Large intestine (tissue), 3 donors: Measurements from ENCODE around the gene TMEM201. TPM values are rescaled to one million over a fixed set of nuclear protein-coding genes. Genes with fewer than 3 reads are reported as not detected.

Source experiments
- DNase-seq, 2 donors: peaks; one replicate each; pipeline versions ENCODE4 v3.0.0 to v3.0.0-alpha.2; 2013
- H3K27ac ChIP-seq: one replicate; pipeline ENCODE4 v1.5.1; 2013; ENCODE audit warnings: low read length
- H3K27me3 ChIP-seq: 2 replicates; pipeline ENCODE4 v1.6.1; 2013; ENCODE audit warnings: low read length; ENCODE audit not compliant: control insufficient read depth, insufficient read depth
- H3K36me3 ChIP-seq: 2 replicates; pipeline ENCODE4 v1.6.1; 2013; ENCODE audit warnings: low read length; ENCODE audit not compliant: control insufficient read depth, insufficient read depth
- H3K4me1 ChIP-seq: one replicate; pipeline ENCODE4 v1.6.1; 2013; ENCODE audit warnings: low read length; ENCODE audit not compliant: control insufficient read depth, insufficient read depth
- H3K4me3 ChIP-seq: one replicate; pipeline ENCODE4 v1.5.1; 2013; ENCODE audit warnings: low read length
- H3K9me3 ChIP-seq: one replicate; pipeline ENCODE4 v1.6.1; 2013; ENCODE audit warnings: mild to moderate bottlenecking, low read depth, low read length, moderate library complexity; ENCODE audit not compliant: control insufficient read depth
- WGBS: methylation state at CpG from one replicate; pipeline ENCODE4 v1.1.5; 2013; ENCODE audit warnings: low lambda C conversion rate; ENCODE audit not compliant: insufficient coverage; 5-methylcytosine and 5-hydroxymethylcytosine counted together
- polyA plus RNA-seq: library from polyadenylated mRNA; unstranded; fragments of 120-200 nt; gene quantifications from one replicate; pipeline ENCODE4 v1.2.1, GENCODE V29; 2013

Gene TMEM201
- polyA plus RNA-seq, 1 donor = 10.5 TPM

- H3K4me3 ChIP-seq = no peak overlapping the region
Observed at GRCh38 chr1:9593147-9593491, 4.4 kb downstream of the TMEM201 start.

GRCh38 chr1:9593492-9594465 lies 5.1 kb downstream of the TMEM201 start:
- peaks cover 26% of the 10 kb centered on the region for H3K4me1 ChIP-seq
- H3K36me3 ChIP-seq = peaks cover 16% of the 10 kb centered on the region
- DNase-seq = peak; percentile 79 to 90
- H3K9me3 ChIP-seq = no peaks in the 10 kb centered on the region
- no CpG with 5 or more reads among the region's 25 CpGs for WGBS
- H3K4me3 ChIP-seq = no peak overlapping the region
- peak overlapping the region; percentile 31 for H3K27ac ChIP-seq
- no peaks in the 10 kb centered on the region for H3K27me3 ChIP-seq

More at GRCh38 chr1:9593147-9593491, 4.4 kb downstream of the TMEM201 start:
- Histone ChIP-seq H3K27me3 (no peaks in the 10 kb centered on the region), H3K9me3 (no peaks in the 10 kb centered on the region), H3K4me1 (peaks cover 28% of the 10 kb centered on the region), H3K36me3 (peaks cover 12% of the 10 kb centered on the region), H3K27ac (peak overlapping the region; percentile 7)
- WGBS = no CpG with 5 or more reads among the region's 9 CpGs
- DNase-seq = no peak

- Histone ChIP-seq H3K9me3 (no peaks in the 10 kb centered on the region), H3K27ac (no peak overlapping the region), H3K36me3 (peaks cover 16% of the 10 kb centered on the region), H3K4me3 (no peak overlapping the region), H3K27me3 (no peaks in the 10 kb centered on the region), H3K4me1 (peaks cover 25% of the 10 kb centered on the region)
- WGBS = no CpG with 5 or more reads among the region's 20 CpGs
- no peak for DNase-seq
Observed at GRCh38 chr1:9594471-9595155, 5.9 kb downstream of the TMEM201 start.

GRCh38 chr1:9595156-9595967 lies 6.7 kb downstream of the TMEM201 start:
- Histone ChIP-seq H3K27ac (no peak overlapping the region), H3K4me1 (peaks cover 19% of the 10 kb centered on the region), H3K4me3 (no peak overlapping the region), H3K27me3 (no peaks in the 10 kb centered on the region), H3K36me3 (peaks cover 22% of the 10 kb centered on the region), H3K9me3 (no peaks in the 10 kb centered on the region)
- no CpG with 5 or more reads among the region's 17 CpGs for WGBS
- DNase-seq = no peak

GRCh38 chr1:9595968-9596340 lies 7.2 kb downstream of the TMEM201 start:
- no peaks in the 10 kb centered on the region for H3K9me3 ChIP-seq
- H3K27me3 ChIP-seq = no peaks in the 10 kb centered on the region
- DNase-seq = no peak
- H3K4me1 ChIP-seq = peaks cover 19% of the 10 kb centered on the region
- no CpG with 5 or more reads among the region's 12 CpGs for WGBS
- no peak overlapping the region for H3K4me3 ChIP-seq
- no peak overlapping the region for H3K27ac ChIP-seq
- H3K36me3 ChIP-seq = peaks cover 26% of the 10 kb centered on the region

GRCh38 chr1:9596415-9597123 lies 7.9 kb downstream of the TMEM201 start:
- peaks cover 32% of the 10 kb centered on the region for H3K36me3 ChIP-seq
- DNase-seq = peak in 1 of 2 donors; percentile 24
- H3K27me3 ChIP-seq = no peaks in the 10 kb centered on the region
- WGBS = no CpG with 5 or more reads among the region's 27 CpGs
- peaks cover 19% of the 10 kb centered on the region for H3K4me1 ChIP-seq
- no peaks in the 10 kb centered on the region for H3K9me3 ChIP-seq
- no peak overlapping the region for H3K27ac ChIP-seq
- H3K4me3 ChIP-seq = no peak overlapping the region

- Histone ChIP-seq H3K27ac (no peak overlapping the region), H3K27me3 (no peaks in the 10 kb centered on the region), H3K9me3 (no peaks in the 10 kb centered on the region), H3K36me3 (peaks cover 42% of the 10 kb centered on the region), H3K4me3 (no peak overlapping the region), H3K4me1 (peaks cover 14% of the 10 kb centered on the region)
- WGBS = 67% methylated on average over 1 of the region's 14 CpGs
- DNase-seq = no peak
Observed at GRCh38 chr1:9597361-9598315, 8.9 kb downstream of the TMEM201 start.

- no peaks in the 10 kb centered on the region for H3K27me3 ChIP-seq
- H3K27ac ChIP-seq = no peak overlapping the region
- DNase-seq = no peak
- H3K36me3 ChIP-seq = peaks cover 49% of the 10 kb centered on the region
- H3K4me1 ChIP-seq = peaks cover 8% of the 10 kb centered on the region
- WGBS = no CpG with 5 or more reads among the region's 18 CpGs
- no peaks in the 10 kb centered on the region for H3K9me3 ChIP-seq
- no peak overlapping the region for H3K4me3 ChIP-seq
Observed at GRCh38 chr1:9598316-9598700, 9.6 kb downstream of the TMEM201 start.

- WGBS = no CpG with 5 or more reads among the region's 10 CpGs
- Histone ChIP-seq H3K4me1 (no peaks in the 10 kb centered on the region), H3K27ac (no peak overlapping the region), H3K9me3 (no peaks in the 10 kb centered on the region), H3K4me3 (no peak overlapping the region), H3K27me3 (no peaks in the 10 kb centered on the region), H3K36me3 (peaks cover 60% of the 10 kb centered on the region)
- DNase-seq = no peak
Observed at GRCh38 chr1:9599741-9600140, 11.0 kb downstream of the TMEM201 start.
